Stimulated activated naive B cell treated with anti-CD40 and anti-IgM and Interleukin-4, amounts not matched to agents 10 μg/mL and 1 μg/mL and 100 μg/mL, for 72 hours (primary cell): Measurements from ENCODE around the gene NGB.

ENCODE experiments used
- ATAC-seq, 2 donors: fragments of 150-1000 bp; cut with Tn5 transposase; replicated peaks; 2 replicates each; pipeline ENCODE4 v1.10.0; 2021; ENCODE audit warnings: moderate library complexity in 1 of 2
- DNase-seq: peaks from one replicate; pipeline ENCODE4 v3.0.0; 2021
- H3K27ac Mint-ChIP-seq: one replicate; pipeline ENCODE4 v1.8.0; 2022; ENCODE audit warnings: mild to moderate bottlenecking, mixed read lengths
- H3K27me3 Mint-ChIP-seq, 2 donors: one replicate each; pipeline ENCODE4 v1.8.0; 2022; ENCODE audit warnings: mixed read lengths in 2 of 2
- H3K36me3 Mint-ChIP-seq, 2 donors: one replicate each; pipeline ENCODE4 v1.8.0; 2022; ENCODE audit warnings: mixed read lengths in 2 of 2, mild to moderate bottlenecking in 1 of 2
- H3K4me1 Mint-ChIP-seq, 2 donors: one replicate each; pipeline ENCODE4 v1.8.0; 2022; ENCODE audit warnings: mixed read lengths in 2 of 2, mild to moderate bottlenecking in 1 of 2
- H3K4me3 Mint-ChIP-seq, 2 donors: one replicate each; pipeline ENCODE4 v1.8.0; 2022; ENCODE audit warnings: mild to moderate bottlenecking in 2 of 2, mixed read lengths in 2 of 2, moderate library complexity in 1 of 2
- H3K9me3 Mint-ChIP-seq, 2 donors: one replicate each; pipeline ENCODE4 v1.8.0; 2022; ENCODE audit warnings: mixed read lengths in 2 of 2, mild to moderate bottlenecking in 1 of 2

NGB gene

DNA sequence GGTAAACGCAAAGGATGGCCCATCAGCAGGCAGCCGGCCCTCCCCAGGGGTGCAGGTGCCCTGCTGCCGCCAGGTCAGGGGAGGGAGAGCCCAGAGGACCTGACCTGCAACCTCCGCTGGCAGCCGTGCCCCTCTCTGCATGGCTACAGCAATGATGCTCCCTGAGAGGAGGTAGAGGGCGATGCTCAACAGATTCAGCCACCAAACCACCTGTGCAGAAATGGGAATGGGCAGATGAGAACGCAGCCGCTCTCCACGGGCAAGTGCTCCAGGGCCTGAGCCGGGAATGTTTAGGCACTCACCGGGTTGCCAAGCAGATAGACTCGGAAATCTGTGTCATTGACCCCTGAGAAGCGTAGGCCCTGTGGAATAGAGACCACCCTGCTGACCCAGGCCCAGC, 8.7 kb upstream of the NGB start:
- Mint-ChIP-seq H3K27ac (no peak overlapping the region), H3K36me3 (peaks cover 38 to 62% of the 10 kb centered on the region in 2 donors), H3K9me3 (no peaks in the 10 kb centered on the region), H3K4me1 (no peaks in the 10 kb centered on the region), H3K27me3 (no peaks in the 10 kb centered on the region), H3K4me3 (no peak overlapping the region)
- no peak for ATAC-seq
- DNase-seq: no peak

DNA sequence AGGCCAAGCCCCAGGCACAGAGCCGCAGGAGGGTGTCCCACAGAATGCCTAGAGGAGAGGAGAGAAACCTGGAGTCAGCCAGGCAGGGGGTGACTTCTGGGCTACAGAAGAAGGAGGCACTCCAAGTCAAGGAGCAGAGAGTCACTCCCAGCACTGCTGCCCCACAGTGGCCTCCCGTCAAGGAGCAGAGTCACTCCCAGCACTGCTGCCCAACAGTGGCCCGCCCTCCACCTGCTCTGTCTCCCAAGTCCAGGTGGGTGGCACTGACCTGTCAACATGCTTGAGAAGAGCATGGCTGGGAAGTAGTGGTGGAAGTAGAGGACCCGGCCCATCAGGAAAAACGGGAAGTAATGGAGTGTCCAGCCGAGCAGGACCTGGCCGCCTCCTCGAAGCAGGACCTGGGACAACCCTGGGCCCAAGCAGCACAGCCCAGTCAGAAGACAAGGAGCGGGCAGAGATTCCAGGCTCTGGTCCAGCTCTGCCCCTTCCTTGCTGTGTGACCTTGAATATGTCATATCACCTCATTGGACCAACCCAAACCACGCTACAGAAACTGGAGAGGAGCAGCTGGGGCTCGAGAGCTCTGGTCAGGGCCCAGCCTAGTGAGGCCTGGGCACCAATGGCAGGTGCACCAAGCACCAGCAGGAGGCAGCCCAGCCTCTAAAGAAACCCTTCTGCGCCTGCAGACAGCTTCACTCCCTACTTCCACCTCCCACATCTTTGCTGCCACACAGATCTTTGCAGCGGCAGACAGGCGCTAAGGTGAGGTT, 7.6 kb upstream of the NGB start:
- no peak overlapping the region for H3K27ac Mint-ChIP-seq
- DNase-seq (no peak), ATAC-seq (no peak)
- H3K27me3 Mint-ChIP-seq: no peaks in the 10 kb centered on the region
- H3K36me3 Mint-ChIP-seq: peaks cover 29 to 60% of the 10 kb centered on the region in 2 donors
- no peak overlapping the region for H3K4me3 Mint-ChIP-seq
- no peaks in the 10 kb centered on the region for H3K9me3 Mint-ChIP-seq
- H3K4me1 Mint-ChIP-seq: no peaks in the 10 kb centered on the region

DNA sequence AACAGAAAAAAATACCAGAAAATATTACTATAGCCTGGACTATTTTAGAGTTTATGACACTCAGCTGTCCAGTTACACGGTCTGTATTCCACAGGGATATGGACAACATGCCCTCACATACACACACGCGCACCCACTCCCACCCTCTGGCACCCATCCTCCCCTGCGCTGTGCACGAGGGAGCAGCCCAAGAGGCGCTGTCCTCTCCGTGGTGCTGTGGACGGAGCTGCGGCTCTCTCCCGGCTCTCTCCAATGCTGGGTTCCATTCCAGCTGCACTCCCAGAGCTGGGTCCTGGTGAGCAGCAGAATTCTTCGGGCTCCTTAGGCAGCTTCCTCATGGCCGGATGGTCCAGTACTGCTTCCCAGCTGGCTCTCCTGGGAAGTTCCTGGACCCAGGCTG, 6.0 kb upstream of the NGB start:
- ATAC-seq (no peak), DNase-seq (no peak)
- Mint-ChIP-seq H3K27ac (no peak overlapping the region), H3K4me1 (no peaks in the 10 kb centered on the region), H3K27me3 (peaks cover 12% of the 10 kb centered on the region in 2 donors), H3K36me3 (peaks cover 28 to 57% of the 10 kb centered on the region in 2 donors), H3K9me3 (no peaks in the 10 kb centered on the region), H3K4me3 (no peak overlapping the region)

DNA sequence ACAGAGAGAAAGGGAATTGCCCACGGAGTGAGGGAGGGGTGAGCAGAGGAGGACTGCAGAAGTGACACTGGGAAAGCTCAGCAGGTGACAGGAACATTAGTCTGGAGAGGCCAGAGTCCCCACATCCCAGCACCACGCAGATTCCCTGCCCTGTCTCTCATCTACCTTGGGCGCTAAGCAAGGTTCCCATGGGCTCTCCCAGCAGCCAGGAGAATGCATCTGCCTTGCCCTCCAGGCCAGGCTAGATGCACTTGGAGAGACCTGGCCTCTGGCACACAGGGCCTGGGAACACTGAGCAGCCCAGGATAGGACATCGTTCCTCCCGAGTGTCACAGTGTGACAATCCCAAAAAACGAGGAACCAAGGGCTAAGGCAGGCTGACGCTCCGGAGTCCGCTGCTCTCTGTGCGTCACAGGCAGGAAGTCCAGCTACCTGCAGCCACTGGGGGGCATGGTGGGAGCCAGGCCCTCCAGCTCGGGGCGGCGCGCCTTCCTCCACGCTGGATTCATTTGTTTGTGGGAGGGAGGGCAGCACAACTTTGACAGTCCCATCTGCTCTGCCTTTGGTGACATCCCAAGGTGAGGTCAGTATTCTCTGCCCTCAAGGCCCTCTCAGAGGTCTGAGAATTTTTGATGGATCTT, 5.4 kb upstream of the NGB start:
- Mint-ChIP-seq H3K36me3 (peaks cover 28 to 56% of the 10 kb centered on the region in 2 donors), H3K9me3 (no peaks in the 10 kb centered on the region), H3K27me3 (peaks cover 17 to 18% of the 10 kb centered on the region in 2 donors), H3K27ac (no peak overlapping the region), H3K4me1 (peaks cover 0 to 5% of the 10 kb centered on the region in 2 donors), H3K4me3 (no peak overlapping the region)
- DNase-seq: no peak
- ATAC-seq: no peak

DNA sequence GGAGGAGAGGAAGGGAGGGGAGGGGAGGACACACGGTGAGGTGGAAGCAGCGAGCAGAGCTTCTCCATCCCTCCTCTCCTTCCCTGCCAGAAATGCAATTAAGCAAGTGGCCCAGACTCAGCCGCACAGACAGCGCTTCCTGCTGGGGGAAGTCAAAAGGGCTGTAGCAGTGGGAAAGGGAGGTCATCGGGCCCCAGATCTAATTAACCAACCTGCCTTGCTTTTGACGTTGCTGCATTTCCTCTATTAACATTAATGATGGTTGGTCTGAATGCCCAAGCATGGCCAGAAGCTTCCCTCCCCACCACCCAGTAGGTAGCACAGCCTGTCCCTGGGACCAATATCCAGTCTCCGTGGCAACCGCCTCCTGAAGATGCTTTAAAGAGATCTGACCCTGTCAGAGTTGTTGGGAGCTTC, 4.6 kb upstream of the NGB start:
- H3K27ac Mint-ChIP-seq: no peak overlapping the region
- peaks cover 28 to 56% of the 10 kb centered on the region in 2 donors for H3K36me3 Mint-ChIP-seq
- ATAC-seq: no peak
- no peaks in the 10 kb centered on the region for H3K9me3 Mint-ChIP-seq
- DNase-seq: no peak
- peaks cover 21 to 24% of the 10 kb centered on the region in 2 donors for H3K27me3 Mint-ChIP-seq
- H3K4me3 Mint-ChIP-seq: no peak overlapping the region
- H3K4me1 Mint-ChIP-seq: peaks cover 0 to 9% of the 10 kb centered on the region in 2 donors

DNA sequence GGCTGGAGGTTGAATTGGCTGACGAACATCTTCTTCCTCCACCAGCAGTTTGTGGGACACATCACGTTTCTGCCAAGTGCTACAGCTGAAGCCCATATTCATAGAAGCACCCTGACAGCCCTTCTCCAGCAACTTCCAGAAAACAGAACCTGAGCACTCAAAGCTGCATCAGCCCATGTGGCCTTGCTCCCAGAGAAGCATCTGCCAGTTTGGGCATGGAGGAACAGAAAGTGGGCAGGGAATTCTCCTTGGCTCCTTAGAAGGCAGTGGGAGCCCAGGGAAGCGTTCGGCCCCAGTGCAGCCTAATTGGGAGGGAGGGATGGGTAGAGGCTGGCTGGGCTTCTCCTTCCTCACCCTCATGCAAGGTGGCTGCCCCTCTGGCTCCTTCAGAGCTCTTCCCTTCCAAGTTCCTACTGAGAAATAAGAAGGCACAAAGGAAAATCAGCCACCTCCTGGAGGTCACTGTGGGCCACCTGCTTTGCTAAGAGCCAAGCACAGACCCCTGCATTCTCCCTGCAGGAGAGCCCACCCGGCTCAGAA, 4.1 kb upstream of the NGB start:
- H3K4me1 Mint-ChIP-seq: peaks cover 3 to 13% of the 10 kb centered on the region in 2 donors
- H3K9me3 Mint-ChIP-seq: no peaks in the 10 kb centered on the region
- H3K27ac Mint-ChIP-seq: no peak overlapping the region
- H3K36me3 Mint-ChIP-seq: peaks cover 26 to 51% of the 10 kb centered on the region in 2 donors
- peaks cover 24 to 29% of the 10 kb centered on the region in 2 donors for H3K27me3 Mint-ChIP-seq
- no peak overlapping the region for H3K4me3 Mint-ChIP-seq
- ATAC-seq: no peak
- DNase-seq: no peak

DNA sequence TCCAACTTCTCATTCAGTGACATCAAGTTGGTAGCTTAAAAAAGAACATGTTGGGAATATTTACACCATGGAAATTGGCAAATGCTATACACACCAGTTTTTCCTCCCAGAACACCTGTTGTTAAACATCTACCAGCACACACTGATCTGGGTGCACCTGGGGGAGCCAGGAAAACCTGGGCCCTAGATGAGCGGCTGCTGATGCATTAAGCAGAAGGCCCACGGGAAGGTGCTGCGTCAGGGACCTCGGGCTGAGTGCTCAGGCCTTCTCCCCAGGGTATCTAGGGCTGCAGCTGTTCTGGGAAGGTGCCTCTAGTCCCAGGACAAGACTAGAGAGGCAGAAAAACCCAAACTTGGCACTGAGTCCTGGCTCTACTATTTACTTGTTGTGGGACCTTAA, 2.8 kb upstream of the NGB start:
- peaks cover 30 to 42% of the 10 kb centered on the region in 2 donors for H3K27me3 Mint-ChIP-seq
- H3K4me3 Mint-ChIP-seq: no peak overlapping the region
- no peak overlapping the region for H3K27ac Mint-ChIP-seq
- peaks cover 5 to 18% of the 10 kb centered on the region in 2 donors for H3K4me1 Mint-ChIP-seq
- no peaks in the 10 kb centered on the region for H3K9me3 Mint-ChIP-seq
- ATAC-seq: no peak
- H3K36me3 Mint-ChIP-seq: peaks cover 19 to 40% of the 10 kb centered on the region in 2 donors
- DNase-seq: no peak

DNA sequence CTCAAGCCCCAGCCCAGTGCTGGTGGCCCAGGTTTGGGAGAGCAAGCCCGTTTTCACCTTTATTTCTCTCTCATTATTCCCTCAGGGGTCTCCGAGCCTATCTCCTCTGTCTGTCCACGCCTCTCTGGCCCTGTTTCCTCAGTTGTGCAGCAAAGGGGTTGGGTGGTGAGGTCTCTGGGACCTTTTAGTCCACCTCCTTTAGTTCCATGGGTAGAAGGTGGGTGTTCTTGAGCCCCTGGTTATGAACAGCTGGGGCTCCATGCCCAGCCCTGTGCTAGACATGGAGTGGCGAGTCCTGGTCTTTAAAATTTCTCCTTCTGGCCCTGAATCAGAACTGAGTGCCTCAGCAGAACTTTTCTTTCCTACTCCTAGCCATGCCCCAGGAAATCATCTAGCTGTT, 1.3 kb upstream of the NGB start:
- Mint-ChIP-seq H3K9me3 (peaks cover 2 to 6% of the 10 kb centered on the region in 2 donors), H3K27ac (no peak overlapping the region), H3K27me3 (peaks cover 42 to 54% of the 10 kb centered on the region in 2 donors), H3K36me3 (peaks cover 15 to 36% of the 10 kb centered on the region in 2 donors), H3K4me3 (no peak overlapping the region), H3K4me1 (peaks cover 5 to 18% of the 10 kb centered on the region in 2 donors)
- ATAC-seq (no peak), DNase-seq (no peak)

DNA sequence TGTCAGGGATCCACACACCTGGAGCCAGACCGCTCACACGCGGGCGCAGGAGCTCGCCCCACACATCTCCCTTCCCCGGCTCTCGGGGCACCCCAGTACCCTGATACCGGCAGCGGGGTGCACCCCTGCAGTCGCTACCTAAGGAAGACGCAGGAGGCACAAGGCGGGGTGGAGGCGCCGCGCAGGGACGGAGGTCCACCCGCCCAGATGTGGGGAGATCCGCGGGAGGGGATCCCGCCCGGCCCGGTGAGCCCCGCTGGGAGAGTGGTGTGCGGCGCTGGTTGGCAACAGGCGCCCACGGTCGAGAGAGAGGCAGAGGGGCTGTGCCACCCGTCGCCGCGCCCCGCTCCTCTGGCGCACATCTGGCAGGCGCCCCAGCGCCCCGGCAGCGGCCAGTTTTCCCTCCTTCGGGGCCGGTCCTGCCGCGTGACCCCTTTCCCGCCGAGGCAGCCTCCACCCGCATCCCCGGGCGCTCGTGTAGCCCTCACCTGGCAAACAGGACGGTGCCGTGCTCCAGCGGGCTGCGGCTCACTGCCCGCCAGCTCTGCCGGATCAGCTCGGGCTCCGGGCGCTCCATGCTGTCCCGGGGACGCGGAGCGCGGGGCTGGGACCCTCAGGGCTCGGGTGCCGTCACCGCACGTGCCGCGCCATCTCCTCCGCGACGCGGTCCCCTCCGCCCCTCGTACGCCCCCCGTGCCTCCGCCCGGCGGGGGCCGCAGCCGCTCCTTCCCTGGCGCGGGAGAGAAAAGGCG, 469 bp downstream of the NGB start:
- peaks cover 5 to 18% of the 10 kb centered on the region in 2 donors for H3K4me1 Mint-ChIP-seq
- peak overlapping the region in 1 of 2 donors; percentile 25 for H3K4me3 Mint-ChIP-seq
- no peak overlapping the region for H3K27ac Mint-ChIP-seq
- peaks cover 42 to 54% of the 10 kb centered on the region in 2 donors for H3K27me3 Mint-ChIP-seq
- ATAC-seq: no peak
- no peak for DNase-seq
- H3K9me3 Mint-ChIP-seq: peaks cover 2 to 6% of the 10 kb centered on the region in 2 donors
- peaks cover 2 to 26% of the 10 kb centered on the region in 2 donors for H3K36me3 Mint-ChIP-seq

DNA sequence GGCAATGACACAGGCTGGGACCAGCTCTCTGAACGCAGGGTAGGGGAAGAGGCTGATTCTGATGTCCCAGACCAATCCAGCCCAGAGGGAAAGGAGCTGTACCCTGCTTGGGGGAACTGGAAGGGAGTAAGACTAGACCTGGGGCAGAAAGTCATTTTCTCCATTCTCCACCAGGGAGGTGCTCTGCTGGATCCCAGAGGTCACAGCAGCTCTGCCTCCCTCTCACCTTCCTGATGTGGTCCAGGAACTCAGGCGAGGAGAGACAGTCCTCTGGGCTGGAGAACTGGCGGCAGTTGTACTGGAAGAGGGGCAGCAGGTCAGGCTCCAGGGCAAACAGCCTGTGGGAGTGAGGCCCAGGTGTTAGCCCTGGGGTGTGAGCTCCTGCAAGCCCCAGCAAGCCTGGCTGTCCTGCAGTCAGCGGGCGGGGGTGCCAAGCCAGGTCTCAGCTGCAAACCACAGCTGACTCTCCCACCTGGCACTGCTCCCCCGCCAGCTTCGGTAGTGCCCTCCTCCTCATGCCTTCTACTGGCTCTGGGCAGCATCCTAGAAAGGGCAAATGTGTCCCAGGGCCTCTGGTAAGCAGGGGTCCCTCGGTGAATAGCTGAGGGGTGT, 1.9 kb downstream of the NGB start:
- no peak for DNase-seq
- Mint-ChIP-seq H3K27ac (no peak overlapping the region), H3K36me3 (peaks cover 0 to 17% of the 10 kb centered on the region in 2 donors), H3K4me3 (no peak overlapping the region), H3K9me3 (peaks cover 2 to 6% of the 10 kb centered on the region in 2 donors), H3K27me3 (peaks cover 42 to 54% of the 10 kb centered on the region in 2 donors), H3K4me1 (peaks cover 12 to 18% of the 10 kb centered on the region in 2 donors)
- no peak for ATAC-seq

DNA sequence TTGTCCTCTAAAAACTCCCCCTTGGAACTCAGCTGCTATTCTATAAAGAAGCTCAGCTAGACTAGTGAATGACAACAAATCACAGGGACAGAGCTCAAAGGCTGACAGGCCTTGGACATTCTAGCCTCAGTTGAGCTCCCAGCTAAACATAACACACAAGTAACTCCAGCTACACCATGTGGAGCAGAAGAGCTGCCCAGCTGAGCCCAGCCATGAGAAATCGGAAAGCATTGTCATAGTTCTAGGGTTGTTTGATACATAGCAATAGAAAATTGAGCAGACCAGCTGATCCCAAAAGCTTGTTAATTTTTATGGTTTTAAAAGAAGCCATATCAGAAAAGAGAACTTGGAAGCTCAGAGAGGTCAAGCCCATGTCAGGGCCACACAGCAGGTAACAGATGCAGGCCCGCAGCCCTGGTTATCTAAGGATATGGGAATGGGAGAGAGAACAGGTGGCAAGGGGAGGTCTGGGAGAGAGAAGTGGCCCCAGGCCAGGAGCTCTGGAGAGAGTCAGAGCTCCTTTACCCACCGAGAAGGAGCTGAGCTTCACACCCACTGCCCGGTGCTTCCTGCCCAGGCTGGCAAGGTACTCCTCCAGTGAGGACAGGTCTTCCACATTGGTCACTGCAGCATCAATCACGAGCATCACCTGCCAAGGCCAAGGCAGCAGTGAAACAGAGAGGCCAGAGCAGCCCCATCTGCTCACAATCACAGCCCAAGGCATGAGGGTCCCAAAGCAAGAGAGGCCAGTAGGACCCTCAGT, 2.9 kb downstream of the NGB start:
- DNase-seq (no peak), ATAC-seq (no peak)
- Mint-ChIP-seq H3K36me3 (peaks cover 0 to 11% of the 10 kb centered on the region in 2 donors), H3K4me3 (no peak overlapping the region), H3K27me3 (peaks cover 42 to 54% of the 10 kb centered on the region in 2 donors), H3K9me3 (peaks cover 2 to 6% of the 10 kb centered on the region in 2 donors), H3K4me1 (peaks cover 12 to 18% of the 10 kb centered on the region in 2 donors), H3K27ac (no peak overlapping the region)

DNA sequence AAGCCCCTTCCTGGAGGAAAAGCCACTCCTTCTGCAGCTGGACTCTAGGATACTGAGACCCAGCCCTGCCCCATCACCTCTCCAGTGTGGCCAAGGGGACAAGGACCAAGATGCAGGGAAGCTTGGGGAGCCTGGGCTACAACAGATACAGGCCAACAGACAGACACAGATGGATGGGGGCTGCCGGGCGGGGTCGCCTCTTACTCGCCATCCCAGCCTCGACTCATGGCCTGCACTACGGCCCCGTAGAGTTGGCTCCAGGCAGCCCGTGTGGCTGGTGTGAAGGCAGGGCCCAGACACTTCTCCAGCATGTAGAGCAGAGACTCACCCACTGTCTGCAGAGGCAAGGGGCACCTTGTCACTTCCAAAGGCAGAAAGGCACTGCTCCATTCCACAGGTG, 4.7 kb downstream of the NGB start:
- DNase-seq: no peak
- Mint-ChIP-seq H3K36me3 (peaks cover 0 to 5% of the 10 kb centered on the region in 2 donors), H3K27ac (no peak overlapping the region), H3K9me3 (peaks cover 2 to 6% of the 10 kb centered on the region in 2 donors), H3K4me3 (no peak overlapping the region), H3K27me3 (peaks cover 26 to 38% of the 10 kb centered on the region in 2 donors), H3K4me1 (peaks cover 12% of the 10 kb centered on the region in 2 donors)
- ATAC-seq: no peak

DNA sequence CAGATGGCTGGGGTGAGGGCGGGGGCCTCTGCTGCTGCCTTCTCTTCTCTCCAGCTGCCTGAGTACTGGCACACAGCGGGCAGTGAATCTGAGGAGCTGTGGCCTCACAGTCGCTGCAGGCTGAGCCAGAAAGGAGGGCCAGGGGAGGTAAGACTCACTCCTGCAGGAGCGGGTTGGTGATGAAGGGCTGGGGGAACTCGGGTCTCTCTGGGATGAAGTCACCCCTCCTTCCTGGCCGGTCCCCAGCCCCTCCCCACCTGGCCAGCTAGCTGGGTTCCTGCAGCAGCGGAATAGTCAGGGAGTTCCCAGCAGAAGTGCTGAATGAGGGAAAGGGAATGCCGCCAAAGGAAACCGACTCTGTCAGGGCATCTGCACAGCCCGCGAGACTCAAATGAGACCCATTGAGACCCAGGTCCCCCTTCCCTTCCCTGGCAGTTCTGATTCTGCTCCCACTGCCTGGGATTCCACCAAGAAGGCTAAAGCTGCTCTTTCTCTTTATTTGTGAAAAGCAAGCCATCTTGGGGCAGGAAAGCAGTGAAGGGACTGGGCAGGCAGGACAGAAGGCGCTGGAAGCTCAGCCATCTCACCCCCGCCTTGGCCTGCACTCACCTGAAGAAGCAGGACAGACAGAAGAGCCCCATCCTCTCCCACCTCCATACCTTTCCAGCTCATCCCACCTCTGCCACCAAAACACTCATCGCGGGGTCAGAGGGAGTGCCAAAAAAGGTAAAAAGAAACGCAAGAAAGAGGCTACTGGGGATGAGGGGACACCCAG, 5.3 kb downstream of the NGB start:
- no peak overlapping the region for H3K27ac Mint-ChIP-seq
- peaks cover 0 to 5% of the 10 kb centered on the region in 2 donors for H3K36me3 Mint-ChIP-seq
- no peak for DNase-seq
- H3K4me3 Mint-ChIP-seq: no peak overlapping the region
- ATAC-seq: no peak
- peaks cover 26 to 36% of the 10 kb centered on the region in 2 donors for H3K27me3 Mint-ChIP-seq
- peaks cover 2 to 6% of the 10 kb centered on the region in 2 donors for H3K9me3 Mint-ChIP-seq
- H3K4me1 Mint-ChIP-seq: peaks cover 9 to 12% of the 10 kb centered on the region in 2 donors
